Dendritic cell treated with granulocyte-macrophage colony-stimulating factor and Interleukin-4, amounts not matched to agents 40 ng/mL and 50 ng/mL, for 4 days (primary cell): ENCODE data around the gene PPP1R3A.

Source experiments
- H3K27ac Mint-ChIP-seq: one replicate; pipeline ENCODE4 v1.8.0; 2022; ENCODE audit warnings: mild to moderate bottlenecking, mixed read lengths
- H3K27me3 Mint-ChIP-seq: one replicate; pipeline ENCODE4 v1.8.0; 2022; ENCODE audit warnings: mild to moderate bottlenecking, mixed read lengths
- H3K36me3 Mint-ChIP-seq: one replicate; pipeline ENCODE4 v1.8.0; 2022; ENCODE audit warnings: low read depth, mixed read lengths
- H3K4me1 Mint-ChIP-seq: one replicate; pipeline ENCODE4 v1.8.0; 2022; ENCODE audit warnings: low read depth, mixed read lengths
- H3K4me3 Mint-ChIP-seq: one replicate; pipeline ENCODE4 v1.8.0; 2022; ENCODE audit warnings: mild to moderate bottlenecking, moderate library complexity, mixed read lengths
- H3K9me3 Mint-ChIP-seq: one replicate; pipeline ENCODE4 v1.8.0; 2022; ENCODE audit warnings: mixed read lengths
- intact Hi-C: fragments of 100-400 bp; cut with micrococcal nuclease; formaldehyde crosslinking; loops from one replicate; pipeline ENCODE4 v1.15.0; 2022

The PPP1R3A gene

GRCh38 chr7:113835367-113835766 lies 83.4 kb downstream of the PPP1R3A start:
- H3K4me1 Mint-ChIP-seq: no peaks in the 10 kb centered on the region
- no peaks in the 10 kb centered on the region for H3K36me3 Mint-ChIP-seq
- H3K27ac Mint-ChIP-seq: no peak overlapping the region
- no peak overlapping the region for H3K4me3 Mint-ChIP-seq
- intact Hi-C loops: no loop called here
- H3K9me3 Mint-ChIP-seq: no peaks in the 10 kb centered on the region
- no peaks in the 10 kb centered on the region for H3K27me3 Mint-ChIP-seq

GRCh38 chr7:113832196-113832745 lies 86.5 kb downstream of the PPP1R3A start:
- Mint-ChIP-seq H3K4me1 (no peaks in the 10 kb centered on the region), H3K27me3 (no peaks in the 10 kb centered on the region), H3K36me3 (no peaks in the 10 kb centered on the region), H3K9me3 (no peaks in the 10 kb centered on the region), H3K27ac (no peak overlapping the region), H3K4me3 (no peak overlapping the region)
- intact Hi-C loops: no loop called here

- intact Hi-C loops: no loop called here
- Mint-ChIP-seq H3K27me3 (no peaks in the 10 kb centered on the region), H3K4me3 (no peak overlapping the region), H3K27ac (no peak overlapping the region), H3K9me3 (no peaks in the 10 kb centered on the region), H3K36me3 (no peaks in the 10 kb centered on the region), H3K4me1 (no peaks in the 10 kb centered on the region)
These were observed 87.3 kb downstream of the PPP1R3A start for GRCh38 chr7:113831556-113831955.

GRCh38 chr7:113828581-113828980 lies 90.2 kb downstream of the PPP1R3A start:
- Mint-ChIP-seq H3K4me1 (no peaks in the 10 kb centered on the region), H3K9me3 (no peaks in the 10 kb centered on the region), H3K4me3 (no peak overlapping the region), H3K36me3 (no peaks in the 10 kb centered on the region), H3K27ac (no peak overlapping the region), H3K27me3 (no peaks in the 10 kb centered on the region)
- intact Hi-C loops: no loop called here
